ENCODE measurements around the gene TRIM59. TPM values are rescaled to one million over a fixed set of nuclear protein-coding genes. Genes with fewer than 3 reads are reported as not detected.

The TRIM59 gene
- polyA plus RNA-seq, 1 of the 3 experiments (the other 2 are of a cell fraction): 4.1 TPM

DNA sequence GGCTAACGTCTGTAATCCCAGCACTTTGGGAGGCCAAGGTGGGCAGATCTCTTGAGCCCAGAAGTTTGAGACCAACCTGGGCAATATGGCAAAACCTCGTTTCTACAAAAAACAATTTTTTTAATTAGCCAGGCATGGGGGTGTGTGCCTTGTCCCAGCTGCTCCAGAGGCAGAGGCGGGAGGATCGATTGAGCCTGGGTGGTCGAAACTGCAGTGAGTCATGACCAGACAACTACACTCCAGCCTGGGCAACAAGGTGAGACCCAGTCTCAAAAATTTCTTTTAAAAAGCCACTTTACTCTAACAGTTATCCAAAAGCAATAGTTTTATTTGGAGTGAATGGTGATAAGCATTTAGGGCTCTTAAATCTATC lies 12.5 kb downstream of the TRIM59 start (continued):
- TF ChIP-seq, protein P1, sequence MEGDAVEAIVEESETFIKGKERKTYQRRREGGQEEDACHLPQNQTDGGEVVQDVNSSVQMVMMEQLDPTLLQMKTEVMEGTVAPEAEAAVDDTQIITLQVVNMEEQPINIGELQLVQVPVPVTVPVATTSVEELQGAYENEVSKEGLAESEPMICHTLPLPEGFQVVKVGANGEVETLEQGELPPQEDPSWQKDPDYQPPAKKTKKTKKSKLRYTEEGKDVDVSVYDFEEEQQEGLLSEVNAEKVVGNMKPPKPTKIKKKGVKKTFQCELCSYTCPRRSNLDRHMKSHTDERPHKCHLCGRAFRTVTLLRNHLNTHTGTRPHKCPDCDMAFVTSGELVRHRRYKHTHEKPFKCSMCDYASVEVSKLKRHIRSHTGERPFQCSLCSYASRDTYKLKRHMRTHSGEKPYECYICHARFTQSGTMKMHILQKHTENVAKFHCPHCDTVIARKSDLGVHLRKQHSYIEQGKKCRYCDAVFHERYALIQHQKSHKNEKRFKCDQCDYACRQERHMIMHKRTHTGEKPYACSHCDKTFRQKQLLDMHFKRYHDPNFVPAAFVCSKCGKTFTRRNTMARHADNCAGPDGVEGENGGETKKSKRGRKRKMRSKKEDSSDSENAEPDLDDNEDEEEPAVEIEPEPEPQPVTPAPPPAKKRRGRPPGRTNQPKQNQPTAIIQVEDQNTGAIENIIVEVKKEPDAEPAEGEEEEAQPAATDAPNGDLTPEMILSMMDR (IDR thresholded peaks at IDR 0.05): no peak
- TF ChIP-seq SIN3A (IDR thresholded peaks at IDR 0.05; ENCODE audit: borderline replicate concordance, low read depth, low read length) (no peak), RAD21 (IDR thresholded peaks at IDR 0.05; ENCODE audit: low read length) (no peak), GABPA (IDR thresholded peaks at IDR 0.05; ENCODE audit: low read depth) (no peak), FOXJ3 (CRISPR knock-in tag; IDR thresholded peaks at IDR 0.05) (no peak), FOSL2 (IDR thresholded peaks at IDR 0.05; ENCODE audit: borderline replicate concordance, low read depth) (no peak)
- TF ChIP-seq, protein P2, sequence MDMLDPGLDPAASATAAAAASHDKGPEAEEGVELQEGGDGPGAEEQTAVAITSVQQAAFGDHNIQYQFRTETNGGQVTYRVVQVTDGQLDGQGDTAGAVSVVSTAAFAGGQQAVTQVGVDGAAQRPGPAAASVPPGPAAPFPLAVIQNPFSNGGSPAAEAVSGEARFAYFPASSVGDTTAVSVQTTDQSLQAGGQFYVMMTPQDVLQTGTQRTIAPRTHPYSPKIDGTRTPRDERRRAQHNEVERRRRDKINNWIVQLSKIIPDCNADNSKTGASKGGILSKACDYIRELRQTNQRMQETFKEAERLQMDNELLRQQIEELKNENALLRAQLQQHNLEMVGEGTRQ (IDR thresholded peaks at IDR 0.05; ENCODE audit: borderline replicate concordance, low read depth, low read length): no peak

DNA sequence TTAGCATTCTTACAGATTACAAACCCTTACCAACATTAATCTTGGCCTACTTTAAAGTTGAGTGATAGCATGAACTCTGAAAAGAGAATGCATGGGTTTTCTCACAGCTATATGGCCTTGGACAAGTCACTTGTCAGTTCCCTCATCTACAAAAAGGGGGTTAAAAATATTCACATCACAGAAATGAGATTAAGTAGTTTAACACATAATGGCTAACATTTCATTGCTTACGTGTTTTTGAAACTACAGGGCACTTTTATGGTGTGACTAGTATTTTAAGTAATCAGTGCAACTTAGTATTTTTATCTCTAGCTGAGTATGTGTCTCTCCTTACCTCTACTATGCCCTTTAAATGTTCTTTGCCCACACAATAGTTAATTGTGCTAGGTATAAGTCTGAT lies 13.8 kb downstream of the TRIM59 start:
- ChIA-PET CTCF (interaction anchor here (0.9 to 1.6 kb wide), 2 partner anchors 22 to 396 kb away, joined by 3 to 6 read pairs; no protein-coding TSS in a partner anchor), POLR2A (interaction anchor here (1.1 kb wide), 1 partner anchor 14 kb away, joined by 3 read pairs; the partner anchor contains the start of gene TRIM59)
- peaks cover 84% of the 10 kb centered on the region for H3F3A ChIP-seq (replicated peaks; ENCODE audit: insufficient read depth)
- no peaks in the 10 kb centered on the region for H4K20me1 ChIP-seq (ENCODE audit: insufficient read depth)
- H3K27ac ChIP-seq (ENCODE audit: low read depth in 2 of 2, low read length in 1 of 2): peak overlapping the region in 1 of 2 experiments; percentile 20; a peak in 1 of 4 replicates
- no peaks in the 10 kb centered on the region for H3K9me3 ChIP-seq
- no peaks in the 10 kb centered on the region for H3K4me1 ChIP-seq (ENCODE audit: control insufficient read depth in 1 of 2, insufficient read depth in 2 of 2, low read depth in 1 of 2, low read length in 1 of 2)
- no peak overlapping the region for H3K4me3 ChIP-seq (ENCODE audit: low read depth in 2 of 2, low read length in 1 of 2)
- no peaks in the 10 kb centered on the region for H3K27me3 ChIP-seq (ENCODE audit: insufficient read depth)
- no peak for DNase-seq
- WGBS (ENCODE audit: low lambda C conversion rate): 100% methylated on average over 1 of the region's 1 CpG
- H3K36me3 ChIP-seq (replicated peaks in 1 of 2; ENCODE audit: control insufficient read depth in 1 of 2, insufficient read depth in 2 of 2, low read length in 1 of 2): peaks cover 68 to 78% of the 10 kb centered on the region in 2 experiments
- TF ChIP-seq SMC3 (IDR thresholded peaks at IDR 0.05; ENCODE audit: low read depth, low read length) (no peak), TEAD4 (IDR thresholded peaks at IDR 0.05; ENCODE audit: borderline replicate concordance, insufficient read depth) (no peak), NFIC (IDR thresholded peaks at IDR 0.05; ENCODE audit: borderline replicate concordance) (no peak), FOXM1 (IDR thresholded peaks at IDR 0.05; ENCODE audit: low read depth) (no peak), MXI1 (IDR thresholded peaks at IDR 0.05; ENCODE audit: low read depth, low read length) (no peak), RAD21 (IDR thresholded peaks at IDR 0.05; ENCODE audit: low read length) (no peak), POLR2AphosphoS5 (IDR thresholded peaks at IDR 0.05; ENCODE audit: low read depth, low read length) (no peak), FOXJ3 (CRISPR knock-in tag; IDR thresholded peaks at IDR 0.05) (no peak), MEF2A (IDR thresholded peaks at IDR 0.05; ENCODE audit: borderline replicate concordance, low read depth) (no peak)
- TF ChIP-seq, protein P3, sequence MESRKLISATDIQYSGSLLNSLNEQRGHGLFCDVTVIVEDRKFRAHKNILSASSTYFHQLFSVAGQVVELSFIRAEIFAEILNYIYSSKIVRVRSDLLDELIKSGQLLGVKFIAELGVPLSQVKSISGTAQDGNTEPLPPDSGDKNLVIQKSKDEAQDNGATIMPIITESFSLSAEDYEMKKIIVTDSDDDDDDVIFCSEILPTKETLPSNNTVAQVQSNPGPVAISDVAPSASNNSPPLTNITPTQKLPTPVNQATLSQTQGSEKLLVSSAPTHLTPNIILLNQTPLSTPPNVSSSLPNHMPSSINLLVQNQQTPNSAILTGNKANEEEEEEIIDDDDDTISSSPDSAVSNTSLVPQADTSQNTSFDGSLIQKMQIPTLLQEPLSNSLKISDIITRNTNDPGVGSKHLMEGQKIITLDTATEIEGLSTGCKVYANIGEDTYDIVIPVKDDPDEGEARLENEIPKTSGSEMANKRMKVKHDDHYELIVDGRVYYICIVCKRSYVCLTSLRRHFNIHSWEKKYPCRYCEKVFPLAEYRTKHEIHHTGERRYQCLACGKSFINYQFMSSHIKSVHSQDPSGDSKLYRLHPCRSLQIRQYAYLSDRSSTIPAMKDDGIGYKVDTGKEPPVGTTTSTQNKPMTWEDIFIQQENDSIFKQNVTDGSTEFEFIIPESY (IDR thresholded peaks at IDR 0.05; ENCODE audit: borderline replicate concordance, low read depth): no peak
- TF ChIP-seq, protein P2 (IDR thresholded peaks at IDR 0.05; ENCODE audit: borderline replicate concordance, low read depth, low read length): no peak
- TF ChIP-seq, protein P4, sequence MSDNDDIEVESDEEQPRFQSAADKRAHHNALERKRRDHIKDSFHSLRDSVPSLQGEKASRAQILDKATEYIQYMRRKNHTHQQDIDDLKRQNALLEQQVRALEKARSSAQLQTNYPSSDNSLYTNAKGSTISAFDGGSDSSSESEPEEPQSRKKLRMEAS (IDR thresholded peaks at IDR 0.05; ENCODE audit: low read depth): no peak
- H3K4me2 ChIP-seq: no peak overlapping the region
- no peak overlapping the region for H3K9ac ChIP-seq
- H3K79me2 ChIP-seq (ENCODE audit: insufficient read depth): peaks cover 98% of the 10 kb centered on the region
- H3K9me2 ChIP-seq: no peaks in the 10 kb centered on the region
- no peak overlapping the region for H2AFZ ChIP-seq (ENCODE audit: low read depth)
